H9 (cell line): ENCODE results near the gene JSRP1. TPM values are rescaled to one million over a fixed set of nuclear protein-coding genes. Genes with fewer than 3 reads are reported as not detected.

ENCODE experiments used
- DNase-seq: peaks from one replicate; pipeline ENCODE4 v3.0.0-alpha.2; 2017
- H2AFZ ChIP-seq: one replicate; pipeline ENCODE4 v1.6.1; 2013; ENCODE audit warnings: mild to moderate bottlenecking, low read length, control low read depth, moderate library complexity
- H2AK5ac ChIP-seq: 2 replicates; pipeline ENCODE4 v1.6.1; 2013; ENCODE audit warnings: low read length, control low read depth, mixed read lengths; ENCODE audit not compliant: insufficient read length
- H2BK120ac ChIP-seq: one replicate; pipeline ENCODE4 v1.6.1; 2013; ENCODE audit warnings: low read depth, mild to moderate bottlenecking, low read length, control low read depth, inconsistent platforms; ENCODE audit not compliant: poor library complexity, severe bottlenecking
- H2BK12ac ChIP-seq: 2 replicates; pipeline ENCODE4 v1.6.1; 2013; ENCODE audit warnings: low read length, control low read depth, mixed read lengths, low read depth; ENCODE audit not compliant: insufficient read length
- H2BK15ac ChIP-seq: 2 replicates; pipeline ENCODE4 v1.6.1; 2013; ENCODE audit warnings: low read depth, low read length, control low read depth
- H2BK20ac ChIP-seq: one replicate; pipeline ENCODE4 v1.6.1; 2013; ENCODE audit warnings: low read depth, mild to moderate bottlenecking, low read length, control low read depth, inconsistent platforms; ENCODE audit not compliant: poor library complexity, severe bottlenecking
- H2BK5ac ChIP-seq: 2 replicates; pipeline ENCODE4 v1.6.1; 2013; ENCODE audit warnings: low read length, control low read depth, mixed read lengths; ENCODE audit not compliant: insufficient read length
- H3K14ac ChIP-seq: 2 replicates; pipeline ENCODE4 v1.6.1; 2013; ENCODE audit warnings: low read length, control low read depth; ENCODE audit not compliant: insufficient read depth
- H3K18ac ChIP-seq: 2 replicates; pipeline ENCODE4 v1.6.1; 2013; ENCODE audit warnings: low read depth, mild to moderate bottlenecking, mixed read lengths, low read length, control low read depth; ENCODE audit not compliant: insufficient read length
- H3K23ac ChIP-seq: 2 replicates; pipeline ENCODE4 v1.6.1; 2013; ENCODE audit warnings: low read length, control low read depth, mixed read lengths, low read depth; ENCODE audit not compliant: insufficient read length
- H3K23me2 ChIP-seq: 2 replicates; pipeline ENCODE4 v1.6.1; 2013; ENCODE audit warnings: low read depth, mild to moderate bottlenecking, mixed read lengths, low read length, control low read depth; ENCODE audit not compliant: insufficient read length, poor library complexity, severe bottlenecking
- H3K27ac ChIP-seq: 2 replicates; pipeline ENCODE4 v1.5.1; 2013; ENCODE audit warnings: low read length, control low read depth, mixed read lengths, low read depth; ENCODE audit not compliant: insufficient read length
- H3K27me3 ChIP-seq: 2 replicates; pipeline ENCODE4 v1.6.1; 2013; ENCODE audit warnings: low read length, control low read depth, inconsistent platforms; ENCODE audit not compliant: insufficient read depth
- H3K4ac ChIP-seq: 2 replicates; pipeline ENCODE4 v1.6.1; 2013; ENCODE audit warnings: low read depth, mild to moderate bottlenecking, control low read depth, inconsistent platforms, low read length, moderate library complexity
- H3K4me1 ChIP-seq: 2 replicates; pipeline ENCODE4 v1.6.1; 2013; ENCODE audit warnings: low read length, control low read depth, inconsistent platforms; ENCODE audit not compliant: insufficient read depth
- H3K4me2 ChIP-seq: 2 replicates; pipeline ENCODE4 v1.6.1; 2013; ENCODE audit warnings: low read length, control low read depth, mixed read lengths; ENCODE audit not compliant: insufficient read length, insufficient read depth
- H3K56ac ChIP-seq: 2 replicates; pipeline ENCODE4 v1.6.1; 2013; ENCODE audit warnings: low read depth, mild to moderate bottlenecking, mixed read lengths, low read length, control low read depth; ENCODE audit not compliant: insufficient read length
- H3K79me1 ChIP-seq: 2 replicates; pipeline ENCODE4 v1.6.1; 2013; ENCODE audit warnings: low read depth, mild to moderate bottlenecking, moderate library complexity, low read length, control low read depth, inconsistent platforms; ENCODE audit not compliant: insufficient read depth, poor library complexity, severe bottlenecking
- H3K79me2 ChIP-seq: 2 replicates; pipeline ENCODE4 v1.6.1; 2013; ENCODE audit warnings: low read length, control low read depth, inconsistent platforms; ENCODE audit not compliant: insufficient read depth
- H3K9ac ChIP-seq: 2 replicates; pipeline ENCODE4 v1.6.1; 2013; ENCODE audit warnings: low read length, control low read depth, mixed read lengths; ENCODE audit not compliant: insufficient read length; ENCODE audit errors: extremely low read depth
- H3K9me3 ChIP-seq: one replicate; pipeline ENCODE4 v1.6.1; 2013; ENCODE audit warnings: low read depth, low read length, inconsistent platforms; ENCODE audit not compliant: control insufficient read depth
- H3T11ph ChIP-seq: one replicate; pipeline ENCODE4 v1.6.1; 2013; ENCODE audit warnings: mild to moderate bottlenecking, low read length, control low read depth, inconsistent platforms
- H4K20me1 ChIP-seq: one replicate; pipeline ENCODE4 v1.6.1; 2013; ENCODE audit not compliant: control insufficient read depth, insufficient read length, insufficient read depth
- H4K5ac ChIP-seq: 2 replicates; pipeline ENCODE4 v1.6.1; 2013; ENCODE audit warnings: low read depth, mild to moderate bottlenecking, mixed read lengths, low read length, control low read depth; ENCODE audit not compliant: insufficient read length
- H4K8ac ChIP-seq: replicated peaks from 2 replicates; pipeline ENCODE4 v1.6.1; 2013; ENCODE audit warnings: low read length, control low read depth, mixed read lengths, low read depth; ENCODE audit not compliant: insufficient read length
- H4K91ac ChIP-seq: 2 replicates; pipeline ENCODE4 v1.6.1; 2013; ENCODE audit warnings: low read depth, mild to moderate bottlenecking, moderate library complexity, mixed read lengths, low read length, control low read depth; ENCODE audit not compliant: insufficient read length
- H3K27ac Mint-ChIP-seq, 3 experiments: 2 replicates in 2 of 3; 3 replicates in 1 of 3; pipeline ENCODE4 v1.8.0; 2020 to 2021; ENCODE audit warnings: mixed read lengths in 3 of 3, mild to moderate bottlenecking in 1 of 3, moderate library complexity in 1 of 3
- H3K27me3 Mint-ChIP-seq: 2 replicates; pipeline ENCODE4 v1.8.0; 2021; ENCODE audit warnings: low read depth, mild to moderate bottlenecking, moderate library complexity, mixed read lengths
- H3K36me3 Mint-ChIP-seq, 3 experiments: 2 replicates in 2 of 3; 3 replicates in 1 of 3; pipeline ENCODE4 v1.8.0; 2020 to 2021; ENCODE audit warnings: low read depth in 3 of 3, mixed read lengths in 3 of 3; ENCODE audit not compliant: insufficient read depth in 1 of 3
- H3K4me1 Mint-ChIP-seq, 2 experiments: 2 replicates each; pipeline ENCODE4 v1.8.0; 2020; ENCODE audit warnings: mixed read lengths in 2 of 2
- H3K4me3 Mint-ChIP-seq, 2 experiments: 2 replicates in 1 of 2; 3 replicates in 1 of 2; pipeline ENCODE4 v1.8.0; 2020 to 2021; ENCODE audit warnings: mild to moderate bottlenecking in 2 of 2, mixed read lengths in 2 of 2, moderate library complexity in 1 of 2
- H3K9me3 Mint-ChIP-seq, 2 experiments: 2 replicates in 1 of 2; 3 replicates in 1 of 2; pipeline ENCODE4 v1.8.0; 2020; ENCODE audit warnings: mild to moderate bottlenecking in 2 of 2, mixed read lengths in 2 of 2, moderate library complexity in 1 of 2
- WGBS: extraction: QIAGEN DNeasy Blood & Tissue Kit; methylation state at CpG from one replicate; pipeline ENCODE4 v1.1.7; 2013; ENCODE audit warnings: missing lambda C conversion rate, low lambda C conversion rate, mixed read lengths; ENCODE audit not compliant: insufficient read length; ENCODE audit errors: extremely low coverage; 5-methylcytosine and 5-hydroxymethylcytosine counted together
- total RNA-seq: library from RNA; stranded (reverse); gene quantifications from 2 replicates; pipeline ENCODE4 v1.2.1, GENCODE V29; 2021
- TF ChIP-seq, protein P1 (sequence below): fragments of 200-600 bp; sonication (generic); conservative IDR thresholded peaks from 3 replicates; pipeline ENCODE4 v1.8.0; 2021; ENCODE audit warnings: antibody characterized with exemption, mild to moderate bottlenecking

Gene JSRP1
- total RNA-seq, 1 experiment from 2014 or later, result 0.90 TPM

DNA sequence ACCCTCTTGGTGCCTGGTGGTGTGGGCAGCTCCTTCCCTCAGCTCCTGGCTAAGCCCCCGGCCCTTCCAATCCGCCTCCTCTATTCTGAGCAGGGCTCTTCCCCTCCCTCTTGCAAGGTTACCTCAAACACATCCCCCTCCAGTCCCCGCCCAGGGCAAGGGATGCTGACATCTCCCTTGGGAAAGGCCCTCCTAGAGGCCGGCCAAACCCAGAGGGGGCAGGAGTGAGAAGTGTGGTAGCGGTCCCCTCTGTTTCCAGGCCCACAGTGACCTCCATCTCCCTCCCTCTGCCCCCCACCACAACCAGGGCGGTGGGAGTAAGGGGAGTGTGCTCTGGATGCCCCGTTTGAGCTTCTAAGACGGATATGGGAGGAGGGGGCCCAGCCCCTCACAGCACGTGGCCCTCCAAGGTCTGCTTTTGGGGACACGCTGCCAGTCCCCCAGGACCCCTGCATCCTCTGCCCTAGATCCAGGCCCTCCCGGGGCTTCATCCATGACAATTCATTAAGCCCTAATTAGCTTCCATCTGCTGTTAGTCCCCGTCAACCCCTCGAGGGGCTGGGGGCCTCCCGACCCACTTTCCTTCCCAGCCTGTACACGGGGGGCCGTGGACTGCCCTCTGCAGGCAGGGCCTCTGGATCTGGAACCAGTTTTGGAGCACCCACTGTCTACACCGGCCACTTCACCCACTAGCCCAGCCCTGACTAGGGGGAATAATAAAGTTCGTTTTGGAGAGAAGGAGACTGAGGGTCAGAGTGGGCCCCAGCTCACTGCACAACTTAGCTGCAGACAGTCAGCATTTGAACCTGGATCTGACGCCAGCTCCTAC is 49.4 kb upstream of the JSRP1 start:
- Histone ChIP-seq H2BK120ac (no peak overlapping the region), H4K91ac (no peak overlapping the region), H3K56ac (no peak overlapping the region), H3K9me3 (no peaks in the 10 kb centered on the region), H3K4ac (no peak overlapping the region), H3K79me2 (no peaks in the 10 kb centered on the region), H4K8ac (no peak overlapping the region), H3K79me1 (no peaks in the 10 kb centered on the region), H2BK12ac (no peak overlapping the region), H3K14ac (no peak overlapping the region), H2AK5ac (no peak overlapping the region), H3K9ac (no peak overlapping the region), H3K4me1 (no peaks in the 10 kb centered on the region), H3K4me2 (no peak overlapping the region), H3K23ac (no peak overlapping the region), H2BK15ac (no peak overlapping the region), H4K5ac (no peak overlapping the region), H3K27ac (no peak overlapping the region), H3K18ac (no peak overlapping the region), H2BK20ac (no peak overlapping the region), H3T11ph (no peak overlapping the region), H3K23me2 (no peaks in the 10 kb centered on the region), H4K20me1 (no peaks in the 10 kb centered on the region), H3K27me3 (no peaks in the 10 kb centered on the region; the same call in 1 of the 2 replicates), H2AFZ (no peak overlapping the region), H2BK5ac (no peak overlapping the region)
- no peak overlapping the region; a peak in 1 of 5 replicates for H3K4me3 Mint-ChIP-seq
- WGBS, result no CpG with 5 or more reads among the region's 19 CpGs
- no peak for DNase-seq
- peaks cover 5 to 27% of the 10 kb centered on the region in 2 experiments for H3K4me1 Mint-ChIP-seq
- peaks cover 86% of the 10 kb centered on the region for H3K27me3 Mint-ChIP-seq
- peaks cover 0 to 4% of the 10 kb centered on the region in 2 experiments; a peak in 1 of 5 replicates for H3K9me3 Mint-ChIP-seq
- TF ChIP-seq, protein P1, sequence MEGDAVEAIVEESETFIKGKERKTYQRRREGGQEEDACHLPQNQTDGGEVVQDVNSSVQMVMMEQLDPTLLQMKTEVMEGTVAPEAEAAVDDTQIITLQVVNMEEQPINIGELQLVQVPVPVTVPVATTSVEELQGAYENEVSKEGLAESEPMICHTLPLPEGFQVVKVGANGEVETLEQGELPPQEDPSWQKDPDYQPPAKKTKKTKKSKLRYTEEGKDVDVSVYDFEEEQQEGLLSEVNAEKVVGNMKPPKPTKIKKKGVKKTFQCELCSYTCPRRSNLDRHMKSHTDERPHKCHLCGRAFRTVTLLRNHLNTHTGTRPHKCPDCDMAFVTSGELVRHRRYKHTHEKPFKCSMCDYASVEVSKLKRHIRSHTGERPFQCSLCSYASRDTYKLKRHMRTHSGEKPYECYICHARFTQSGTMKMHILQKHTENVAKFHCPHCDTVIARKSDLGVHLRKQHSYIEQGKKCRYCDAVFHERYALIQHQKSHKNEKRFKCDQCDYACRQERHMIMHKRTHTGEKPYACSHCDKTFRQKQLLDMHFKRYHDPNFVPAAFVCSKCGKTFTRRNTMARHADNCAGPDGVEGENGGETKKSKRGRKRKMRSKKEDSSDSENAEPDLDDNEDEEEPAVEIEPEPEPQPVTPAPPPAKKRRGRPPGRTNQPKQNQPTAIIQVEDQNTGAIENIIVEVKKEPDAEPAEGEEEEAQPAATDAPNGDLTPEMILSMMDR, result no peak
- H3K36me3 Mint-ChIP-seq, result peaks cover 0 to 4% (median 2%) of the 10 kb centered on the region in 3 experiments; a peak in 4 of 7 replicates
- no peak overlapping the region; a peak in 1 of 7 replicates for H3K27ac Mint-ChIP-seq
